ENCODE data around the gene NAA10.

NAA10 gene

GRCh38 chrX:153911798-153912197, 23.0 kb downstream of the NAA10 start:
- DNase-seq (ENCODE audit: low read depth in 1 of 2, low spot score in 1 of 2), result no peak

- DNase-seq (ENCODE audit: low read depth in 1 of 2, low spot score in 1 of 2), result no peak
These were observed 24.4 kb downstream of the NAA10 start for GRCh38 chrX:153910446-153910845.

- no peak for DNase-seq (ENCODE audit: low read depth in 1 of 2, low spot score in 1 of 2)
These were observed 24.9 kb downstream of the NAA10 start for GRCh38 chrX:153909980-153910360.

- no peak for DNase-seq (ENCODE audit: low read depth in 1 of 2, low spot score in 1 of 2)
These were observed 25.5 kb downstream of the NAA10 start for GRCh38 chrX:153909024-153909979.

- no peak for DNase-seq (ENCODE audit: low read depth in 1 of 2, low spot score in 1 of 2)
These were observed 26.5 kb downstream of the NAA10 start for GRCh38 chrX:153908219-153908860.

GRCh38 chrX:153907456-153907855, 27.4 kb downstream of the NAA10 start:
- no peak for DNase-seq (ENCODE audit: low read depth in 1 of 2, low spot score in 1 of 2)

GRCh38 chrX:153906126-153906917, 28.5 kb downstream of the NAA10 start:
- no peak for DNase-seq (ENCODE audit: low read depth in 1 of 2, low spot score in 1 of 2)

- DNase-seq (ENCODE audit: low read depth in 1 of 2, low spot score in 1 of 2), result no peak
These were observed 29.2 kb downstream of the NAA10 start for GRCh38 chrX:153905481-153906095.

GRCh38 chrX:153903991-153904957, 30.6 kb downstream of the NAA10 start, which contains the start of gene AVPR2:
AVPR2 (plus strand) TSS chrX:153904673; CDS start chrX:153905146, 473 bp downstream.
- DNase-seq (ENCODE audit: low read depth in 1 of 2, low spot score in 1 of 2), result no peak

GRCh38 chrX:153903238-153903980, 31.4 kb downstream of the NAA10 start:
- no peak for DNase-seq (ENCODE audit: low read depth in 1 of 2, low spot score in 1 of 2)

GRCh38 chrX:153902385-153902784, 32.5 kb downstream of the NAA10 start:
- DNase-seq (ENCODE audit: low read depth in 1 of 2, low spot score in 1 of 2), result no peak

- DNase-seq (ENCODE audit: low read depth in 1 of 2, low spot score in 1 of 2), result no peak
These were observed 33.1 kb downstream of the NAA10 start for GRCh38 chrX:153901753-153902140.

GRCh38 chrX:153900831-153901752, 33.7 kb downstream of the NAA10 start:
- DNase-seq (ENCODE audit: low read depth in 1 of 2, low spot score in 1 of 2), result no peak

- no peak for DNase-seq (ENCODE audit: low read depth in 1 of 2, low spot score in 1 of 2)
These were observed 36.9 kb downstream of the NAA10 start for GRCh38 chrX:153897899-153898298.

- no peak for DNase-seq (ENCODE audit: low read depth in 1 of 2, low spot score in 1 of 2)
These were observed 45.7 kb downstream of the NAA10 start for GRCh38 chrX:153889123-153889522.

GRCh38 chrX:153888344-153888743, 46.5 kb downstream of the NAA10 start:
- DNase-seq (ENCODE audit: low read depth in 1 of 2, low spot score in 1 of 2), result no peak

GRCh38 chrX:153887385-153887784, 47.5 kb downstream of the NAA10 start:
- no peak for DNase-seq (ENCODE audit: low read depth in 1 of 2, low spot score in 1 of 2)

- DNase-seq (ENCODE audit: low read depth in 1 of 2, low spot score in 1 of 2), result no peak
These were observed 47.9 kb downstream of the NAA10 start for GRCh38 chrX:153886915-153887314.
